Measurements from ENCODE around the gene SYCP3.

- TF ChIP-seq POLR2A (IDR thresholded peaks at IDR 0.05): no peak
- no peak for TF ChIP-seq CTCF (IDR thresholded peaks at IDR 0.05)
- no peak for TF ChIP-seq EP300 (IDR thresholded peaks at IDR 0.05)
Observed at GRCh38 chr12:101740566-101740965, 1.3 kb upstream of the SYCP3 start.

Data from tibial nerve (tissue), 4 donors.